Activated CD4-positive, alpha-beta memory T cell treated with anti-CD3 and anti-CD28 coated beads, Interleukin-2, amount 10 ng/mL, durations not matched to agents 7 days and 5 days (primary cell): ENCODE data around the gene DUSP18. TPM values are rescaled to one million over a fixed set of nuclear protein-coding genes. Genes with fewer than 3 reads are reported as not detected.
"Not testable (repeated sequence)": the region's sequence is repeated elsewhere in the genome, so short reads cannot be mapped to it uniquely, and the experiment has no call there.

Experiments
- CTCF ChIA-PET: fragments of 350-600 bp; sonication (Branson Sonifier 250); formaldehyde crosslinking; loops from one replicate; lab custom pipeline; 2021; ENCODE audit warnings: antibody characterized with exemption, inconsistent platforms; lab: Charles Lee
- POLR2A ChIA-PET: fragments of 350-600 bp; sonication (Branson Sonifier 250); formaldehyde crosslinking; loops from one replicate; lab custom pipeline; 2021; ENCODE audit warnings: antibody characterized with exemption; lab: Charles Lee
- DNase-seq: peaks from one replicate; pipeline ENCODE4 v3.0.0-alpha.2; 2020
- H3K27ac Mint-ChIP-seq: one replicate; pipeline ENCODE4 v1.8.0; 2021; ENCODE audit warnings: mild to moderate bottlenecking, mixed read lengths
- H3K27me3 Mint-ChIP-seq: one replicate; pipeline ENCODE4 v1.8.0; 2021; ENCODE audit warnings: mixed read lengths
- H3K36me3 Mint-ChIP-seq: one replicate; pipeline ENCODE4 v1.8.0; 2021; ENCODE audit warnings: low read depth, mixed read lengths
- H3K4me1 Mint-ChIP-seq: one replicate; pipeline ENCODE4 v1.8.0; 2021; ENCODE audit warnings: mixed read lengths
- H3K4me3 Mint-ChIP-seq: one replicate; pipeline ENCODE4 v1.8.0; 2021; ENCODE audit warnings: mild to moderate bottlenecking, mixed read lengths
- H3K9me3 Mint-ChIP-seq: one replicate; pipeline ENCODE4 v1.8.0; 2021; ENCODE audit warnings: mixed read lengths
- total RNA-seq, 2 experiments: library from RNA; stranded (reverse); gene quantifications; one replicate each; pipeline ENCODE4 v1.2.3, GENCODE V29; 2021

The DUSP18 gene
- total RNA-seq, 2 experiments from 2014 or later = 14.3 to 18.5 TPM

DNA sequence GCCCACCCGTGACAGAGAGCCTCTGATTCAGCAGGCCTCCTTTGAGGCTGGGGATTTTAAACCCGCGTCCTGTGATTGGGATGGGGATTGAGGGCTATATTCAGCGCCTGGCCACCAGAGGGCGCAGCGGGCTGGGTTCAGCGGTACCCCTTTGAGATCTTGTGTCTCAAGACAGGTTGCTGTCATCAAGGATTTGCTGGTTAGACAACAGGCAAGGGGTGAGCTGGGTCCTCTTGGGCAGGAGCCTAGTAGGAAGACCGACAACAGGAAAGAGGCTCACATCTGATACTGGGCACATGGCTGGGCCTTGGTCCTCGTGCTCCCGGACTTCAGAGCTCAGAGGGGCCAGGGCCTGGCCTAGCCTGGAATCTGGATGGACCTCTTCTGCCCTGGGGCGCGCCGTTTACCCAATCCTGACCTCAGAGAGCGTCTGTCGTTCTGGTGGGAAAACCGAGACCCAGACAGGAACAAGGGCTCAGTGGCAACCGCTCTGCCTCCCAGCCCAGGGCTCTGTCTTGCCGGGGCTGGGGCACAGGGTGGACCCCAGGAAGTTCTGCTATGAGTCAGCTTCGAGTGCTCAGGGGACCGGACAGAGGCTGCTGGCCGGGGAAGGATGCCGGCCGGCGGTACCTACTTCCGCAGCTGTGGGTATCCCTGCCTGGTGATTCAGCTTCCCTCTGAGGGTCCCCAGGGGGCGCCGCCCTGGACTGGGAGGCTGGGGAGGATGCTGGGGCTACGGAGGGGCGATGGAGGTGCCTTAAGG, 33.0 kb downstream of the DUSP18 start:
- ChIA-PET POLR2A (interaction anchor here (0.8 to 5.5 kb wide), 27 partner anchors 10 to 713 kb away, joined by 3 to 69 read pairs (median 4); partner anchors contain the start of genes DUSP18, MORC2, OSBP2 and PES1), CTCF (interaction anchor here (0.6 to 4.5 kb wide), 46 partner anchors 9 to 613 kb away, joined by 3 to 217 read pairs (median 5); partner anchors contain the start of genes DUSP18, MORC2, OSBP2 and PES1)
- Mint-ChIP-seq H3K27ac (peak overlapping the region; percentile 88), H3K4me1 (peaks cover 33% of the 10 kb centered on the region), H3K9me3 (peaks cover 4% of the 10 kb centered on the region), H3K4me3 (peak overlapping the region; percentile 83), H3K36me3 (peaks cover 17% of the 10 kb centered on the region), H3K27me3 (no peaks in the 10 kb centered on the region)
- DNase-seq = peak; percentile 92

DNA sequence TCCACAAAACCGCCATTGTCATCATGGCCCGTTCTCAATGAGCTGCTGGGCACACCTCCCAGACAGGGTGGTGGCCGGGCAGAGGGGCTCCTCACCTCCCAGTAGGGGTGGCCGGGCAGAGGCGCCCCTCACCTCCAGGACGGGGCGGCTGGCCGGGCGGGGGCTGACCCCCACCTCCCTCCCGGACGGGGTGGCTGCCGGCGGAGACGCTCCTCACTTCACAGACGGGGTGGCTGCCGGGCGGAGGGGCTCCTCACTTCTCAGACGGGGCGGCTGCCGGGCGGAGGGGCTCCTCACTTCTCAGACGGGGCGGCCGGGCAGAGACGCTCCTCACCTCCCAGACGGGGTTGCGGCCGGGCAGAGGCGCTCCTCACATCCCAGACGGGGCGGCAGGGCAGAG, 36.2 kb downstream of the DUSP18 start:
- H3K4me3 Mint-ChIP-seq, H3K36me3 Mint-ChIP-seq, H3K27ac Mint-ChIP-seq, CTCF ChIA-PET, H3K27me3 Mint-ChIP-seq, POLR2A ChIA-PET, DNase-seq, H3K9me3 Mint-ChIP-seq: not testable (repeated sequence)
- H3K4me1 Mint-ChIP-seq = peaks cover 21% of the 10 kb centered on the region

DNA sequence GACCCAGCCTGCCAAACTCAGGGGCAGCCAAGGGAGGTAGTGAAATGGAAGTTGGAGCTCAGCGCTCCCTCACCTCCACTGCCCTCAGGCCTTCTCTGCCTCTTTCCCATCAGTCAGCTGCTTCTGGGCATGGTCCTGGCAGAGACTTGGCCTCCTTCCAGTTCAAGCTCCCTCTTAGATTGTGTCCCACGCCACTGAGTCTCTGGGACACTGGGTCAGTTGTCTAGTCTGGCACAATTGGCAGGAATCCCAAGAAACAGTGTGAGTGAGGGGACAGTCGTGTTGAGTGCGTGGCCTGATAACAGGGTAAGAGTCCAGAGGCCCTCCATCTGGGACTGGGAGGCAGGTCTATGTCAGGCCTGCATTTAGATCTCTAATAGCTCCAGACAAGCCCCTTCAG, 39.2 kb downstream of the DUSP18 start:
- no peaks in the 10 kb centered on the region for H3K9me3 Mint-ChIP-seq
- no peaks in the 10 kb centered on the region for H3K27me3 Mint-ChIP-seq
- H3K36me3 Mint-ChIP-seq = no peaks in the 10 kb centered on the region
- ChIA-PET POLR2A (no interaction called here), CTCF (interaction anchor here (0.5 to 2.0 kb wide), 3 partner anchors 15 to 135 kb away, joined by 3 to 5 read pairs (median 5); no protein-coding TSS in a partner anchor)
- H3K4me3 Mint-ChIP-seq = no peak overlapping the region
- no peak overlapping the region for H3K27ac Mint-ChIP-seq
- peaks cover 5% of the 10 kb centered on the region for H3K4me1 Mint-ChIP-seq
- DNase-seq = no peak

DNA sequence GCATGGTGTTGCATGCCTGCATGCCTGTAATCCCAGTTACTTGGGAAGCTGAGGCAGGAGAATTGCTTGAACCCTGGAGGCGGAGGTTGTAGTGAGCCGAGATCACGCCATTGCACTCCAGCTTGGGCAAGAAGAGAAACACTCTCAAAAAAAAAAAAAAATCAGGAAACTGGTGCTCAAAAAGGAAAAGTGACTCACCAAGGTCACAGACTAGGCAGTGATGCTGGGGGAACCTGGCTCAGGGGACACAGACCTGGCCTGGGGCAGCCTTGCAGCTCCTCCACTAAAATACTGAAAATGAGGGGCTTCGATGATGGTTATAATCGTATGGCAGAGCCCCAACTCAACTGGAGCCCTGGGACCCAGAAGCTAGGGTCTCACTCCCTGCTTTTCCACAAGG, 40.2 kb downstream of the DUSP18 start:
- Mint-ChIP-seq H3K36me3 (no peaks in the 10 kb centered on the region), H3K4me3 (no peak overlapping the region), H3K4me1 (peaks cover 5% of the 10 kb centered on the region), H3K9me3 (no peaks in the 10 kb centered on the region), H3K27me3 (no peaks in the 10 kb centered on the region), H3K27ac (no peak overlapping the region)
- no peak for DNase-seq
- ChIA-PET POLR2A (no interaction called here), CTCF (no interaction called here)

DNA sequence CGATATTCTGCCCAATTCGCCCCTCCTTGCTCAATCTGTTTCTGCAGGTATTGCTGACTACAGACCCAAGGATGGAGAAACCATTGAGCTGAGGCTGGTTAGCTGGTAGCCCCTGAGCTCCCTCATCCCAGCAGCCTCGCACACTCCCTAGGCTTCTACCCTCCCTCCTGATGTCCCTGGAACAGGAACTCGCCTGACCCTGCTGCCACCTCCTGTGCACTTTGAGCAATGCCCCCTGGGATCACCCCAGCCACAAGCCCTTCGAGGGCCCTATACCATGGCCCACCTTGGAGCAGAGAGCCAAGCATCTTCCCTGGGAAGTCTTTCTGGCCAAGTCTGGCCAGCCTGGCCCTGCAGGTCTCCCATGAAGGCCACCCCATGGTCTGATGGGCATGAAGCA, 41.3 kb downstream of the DUSP18 start:
- ChIA-PET CTCF (interaction anchor here (1.0 to 1.6 kb wide), 2 partner anchors 128 to 138 kb away, joined by 3 read pairs; no protein-coding TSS in a partner anchor), POLR2A (no interaction called here)
- peaks cover 5% of the 10 kb centered on the region for H3K4me1 Mint-ChIP-seq
- H3K36me3 Mint-ChIP-seq = no peaks in the 10 kb centered on the region
- H3K4me3 Mint-ChIP-seq = no peak overlapping the region
- H3K27ac Mint-ChIP-seq = no peak overlapping the region
- no peak for DNase-seq
- no peaks in the 10 kb centered on the region for H3K9me3 Mint-ChIP-seq
- no peaks in the 10 kb centered on the region for H3K27me3 Mint-ChIP-seq

DNA sequence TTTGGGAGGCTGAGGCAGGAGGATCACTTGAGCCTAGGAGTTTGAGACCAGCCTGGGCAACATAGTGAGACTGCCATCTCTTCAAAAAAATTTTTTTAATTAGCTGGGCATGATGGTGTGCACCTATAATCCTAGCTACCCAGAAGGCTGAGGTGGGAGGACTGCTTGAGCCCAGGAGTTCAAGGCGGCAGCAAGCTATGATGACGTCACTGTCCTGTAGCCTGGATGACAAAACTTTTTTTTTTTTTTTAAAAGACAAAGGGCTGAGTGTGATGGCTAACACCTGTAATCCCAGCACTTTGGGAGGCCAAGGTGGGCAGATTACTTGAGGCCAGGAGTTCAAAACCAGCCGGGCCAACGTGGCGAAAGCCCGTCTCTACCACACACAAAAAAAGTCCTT, 47.8 kb downstream of the DUSP18 start:
- DNase-seq, H3K36me3 Mint-ChIP-seq, H3K27ac Mint-ChIP-seq, H3K4me3 Mint-ChIP-seq, H3K9me3 Mint-ChIP-seq, H3K4me1 Mint-ChIP-seq, H3K27me3 Mint-ChIP-seq: not testable (repeated sequence)
- POLR2A ChIA-PET = interaction anchor here (1.1 kb wide), 1 partner anchor 10 kb away, joined by 4 read pairs; no protein-coding TSS in a partner anchor
- CTCF ChIA-PET = interaction anchor here (1.1 to 3.3 kb wide), 3 partner anchors 11 to 14 kb away, joined by 3 to 10 read pairs (median 7); no protein-coding TSS in a partner anchor

DNA sequence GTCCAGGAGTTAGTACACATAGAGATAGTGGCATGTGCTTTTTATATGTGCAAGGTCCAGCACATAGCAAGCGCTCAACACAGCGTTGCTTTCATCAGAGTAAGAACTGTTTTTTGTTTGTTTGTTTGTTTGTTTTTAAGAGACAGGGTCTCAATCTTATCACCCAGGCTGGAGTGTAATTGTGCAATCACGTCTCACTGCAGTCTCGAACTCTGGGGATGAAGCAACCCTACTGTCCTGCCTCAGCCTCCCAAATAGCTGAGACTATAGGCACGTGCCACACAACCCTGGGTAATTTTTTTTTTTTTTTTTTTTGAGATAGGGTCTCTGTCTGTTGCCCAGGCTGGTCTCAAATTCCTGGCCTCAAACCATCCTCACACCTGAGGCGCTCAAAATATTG, 49.9 kb downstream of the DUSP18 start:
- H3K4me1 Mint-ChIP-seq = no peaks in the 10 kb centered on the region
- no peak overlapping the region for H3K4me3 Mint-ChIP-seq
- ChIA-PET POLR2A (interaction anchor here (1.1 kb wide), 1 partner anchor 9 kb away, joined by 4 read pairs; no protein-coding TSS in a partner anchor), CTCF (no interaction called here)
- DNase-seq = no peak
- H3K9me3 Mint-ChIP-seq = no peaks in the 10 kb centered on the region
- no peak overlapping the region for H3K27ac Mint-ChIP-seq
- H3K27me3 Mint-ChIP-seq = no peaks in the 10 kb centered on the region
- no peaks in the 10 kb centered on the region for H3K36me3 Mint-ChIP-seq

DNA sequence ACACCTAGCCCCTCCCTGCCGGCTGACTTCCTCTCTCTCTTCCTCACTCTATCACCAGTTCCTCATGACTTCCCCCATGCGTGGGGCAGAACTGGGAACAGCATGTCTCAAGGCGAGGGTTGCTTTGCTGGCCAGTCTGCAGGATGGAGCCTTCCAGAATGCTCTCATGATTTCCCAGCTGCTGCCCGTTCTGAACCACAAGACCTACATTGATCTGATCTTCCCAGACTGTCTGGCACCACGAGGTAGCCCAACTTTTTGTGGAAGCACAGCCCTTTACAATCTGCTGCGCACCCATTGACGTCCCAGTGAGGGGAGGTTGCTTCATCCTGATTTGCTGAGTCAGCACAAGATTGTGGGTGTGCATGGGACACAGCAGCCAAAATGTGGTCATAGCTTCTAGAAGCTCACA, 52.1 kb downstream of the DUSP18 start:
- ChIA-PET POLR2A (no interaction called here), CTCF (interaction anchor here (1.2 kb wide), 1 partner anchor 10 kb away, joined by 4 read pairs; no protein-coding TSS in a partner anchor)
- Mint-ChIP-seq H3K27ac (no peak overlapping the region), H3K36me3 (no peaks in the 10 kb centered on the region), H3K4me3 (no peak overlapping the region), H3K4me1 (peaks cover under 1% of the 10 kb centered on the region), H3K27me3 (no peaks in the 10 kb centered on the region), H3K9me3 (no peaks in the 10 kb centered on the region)
- no peak for DNase-seq

DNA sequence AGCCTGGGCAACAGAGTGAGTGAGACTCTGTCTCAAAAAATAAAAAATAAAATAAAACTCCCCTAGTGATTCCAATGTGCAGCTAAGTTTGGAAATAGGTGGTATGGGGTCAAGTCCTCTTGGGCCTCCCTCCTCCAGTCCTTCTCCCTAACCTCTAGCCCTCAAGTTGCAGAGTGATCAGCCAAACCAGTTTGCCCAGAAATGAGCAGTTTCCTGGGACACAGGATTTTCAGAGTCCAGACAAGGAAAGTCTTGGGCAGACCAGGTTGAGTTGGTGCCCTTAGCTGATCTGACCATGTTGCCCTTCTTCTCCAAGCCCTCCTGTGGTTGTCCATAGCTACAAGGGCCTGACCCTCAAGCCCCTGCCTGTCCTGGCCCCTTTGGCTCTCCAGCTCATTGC, 52.8 kb downstream of the DUSP18 start:
- Mint-ChIP-seq H3K36me3 (no peaks in the 10 kb centered on the region), H3K9me3 (no peaks in the 10 kb centered on the region), H3K27ac (no peak overlapping the region), H3K4me1 (peaks cover 7% of the 10 kb centered on the region), H3K27me3 (no peaks in the 10 kb centered on the region), H3K4me3 (no peak overlapping the region)
- POLR2A ChIA-PET = no interaction called here
- no peak for DNase-seq
- CTCF ChIA-PET = no interaction called here

DNA sequence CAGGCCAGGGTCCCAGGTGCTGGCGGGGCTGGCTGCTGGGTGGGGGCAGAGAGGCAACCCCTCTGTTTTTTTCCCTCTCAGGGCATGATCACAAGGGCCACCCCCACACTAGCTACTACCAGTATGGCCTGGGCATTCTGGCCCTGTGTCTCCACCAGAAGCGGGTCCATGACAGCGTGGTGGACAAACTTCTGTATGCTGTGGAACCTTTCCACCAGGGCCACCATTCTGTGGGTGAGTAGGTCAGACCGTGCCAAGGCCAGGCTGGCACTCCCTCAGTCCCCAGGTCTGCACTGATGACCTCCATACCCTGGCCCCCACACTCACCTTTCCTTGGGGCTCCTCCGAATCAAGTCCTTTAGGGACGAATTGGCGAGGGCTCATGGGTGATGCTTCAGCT, 53.4 kb downstream of the DUSP18 start:
- Mint-ChIP-seq H3K36me3 (no peaks in the 10 kb centered on the region), H3K27ac (no peak overlapping the region), H3K27me3 (no peaks in the 10 kb centered on the region), H3K4me1 (peaks cover 13% of the 10 kb centered on the region), H3K4me3 (no peak overlapping the region), H3K9me3 (no peaks in the 10 kb centered on the region)
- DNase-seq = no peak
- ChIA-PET CTCF (no interaction called here), POLR2A (no interaction called here)

DNA sequence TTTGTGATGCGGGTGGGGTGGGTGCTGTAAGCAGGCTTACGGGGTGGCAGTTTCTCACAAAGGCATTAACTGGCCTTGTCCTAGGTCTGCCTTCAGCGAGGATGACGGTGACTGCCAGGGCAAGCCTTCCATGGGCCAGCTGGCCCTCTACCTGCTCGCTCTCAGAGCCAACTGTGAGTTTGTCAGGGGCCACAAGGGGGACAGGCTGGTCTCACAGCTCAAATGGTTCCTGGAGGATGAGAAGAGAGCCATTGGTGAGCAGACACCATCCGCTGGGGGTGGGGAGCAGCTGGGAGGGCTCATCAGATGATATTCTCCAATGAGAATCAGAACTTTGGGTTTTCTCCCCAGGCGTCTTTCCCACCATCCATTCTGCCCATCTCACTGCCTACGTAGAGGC, 54.9 kb downstream of the DUSP18 start:
- no peaks in the 10 kb centered on the region for H3K27me3 Mint-ChIP-seq
- POLR2A ChIA-PET = no interaction called here
- DNase-seq = no peak
- H3K9me3 Mint-ChIP-seq = no peaks in the 10 kb centered on the region
- CTCF ChIA-PET = interaction anchor here (0.6 to 1.3 kb wide), 4 partner anchors 11 to 254 kb away, joined by 3 to 4 read pairs (median 3); no protein-coding TSS in a partner anchor
- peaks cover 28% of the 10 kb centered on the region for H3K4me1 Mint-ChIP-seq
- H3K36me3 Mint-ChIP-seq = no peaks in the 10 kb centered on the region
- no peak overlapping the region for H3K4me3 Mint-ChIP-seq
- H3K27ac Mint-ChIP-seq = no peak overlapping the region
